Measurements from ENCODE around the gene PCMTD2. TPM values are rescaled to one million over a fixed set of nuclear protein-coding genes. Genes with fewer than 3 reads are reported as not detected.
"Not testable (repeated sequence)": the region's sequence is repeated elsewhere in the genome, so short reads cannot be mapped to it uniquely, and the experiment has no call there.

PCMTD2 gene
- polyA plus RNA-seq, 1 donor from 2014 or later, result 35.7 TPM

DNA sequence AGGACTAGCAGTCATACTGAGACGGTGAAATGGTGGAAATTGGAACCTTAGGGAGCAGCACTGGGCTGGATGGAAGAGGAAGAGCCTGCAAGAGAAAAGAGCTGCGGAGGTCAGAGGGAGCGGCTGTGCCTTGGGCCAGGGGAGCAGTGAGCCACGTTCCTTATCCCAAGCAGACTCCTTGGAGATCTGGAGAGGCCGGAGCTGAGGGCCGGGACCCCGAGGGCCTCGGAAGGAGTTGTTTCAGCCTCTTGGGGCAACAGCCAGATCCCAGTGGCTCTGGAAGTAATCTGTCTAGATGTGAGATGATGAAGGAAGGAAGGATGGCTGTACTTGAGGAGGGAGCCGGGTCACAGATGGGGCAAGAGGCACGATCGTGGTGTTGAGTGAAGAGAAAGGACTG, 16.1 kb downstream of the PCMTD2 start:
- Mint-ChIP-seq H3K4me1 (peaks cover 0 to 5% (median 4%) of the 10 kb centered on the region in 3 donors), H3K9me3 (peaks cover 0 to 3% (median 0%) of the 10 kb centered on the region in 3 donors), H3K4me3 (no peak overlapping the region), H3K27ac (no peak overlapping the region), H3K36me3 (peaks cover 14% of the 10 kb centered on the region), H3K27me3 (no peaks in the 10 kb centered on the region)

GRCh38 chr20:64273109-64273508, 17.6 kb downstream of the PCMTD2 start:
- Mint-ChIP-seq H3K4me3 (peak overlapping the region in 1 of 4 donors; percentile 51), H3K36me3 (peaks cover 18% of the 10 kb centered on the region), H3K9me3 (peaks cover 0 to 3% (median 0%) of the 10 kb centered on the region in 3 donors), H3K4me1 (peaks cover 0 to 5% (median 4%) of the 10 kb centered on the region in 3 donors), H3K27me3 (no peaks in the 10 kb centered on the region), H3K27ac (no peak overlapping the region)

DNA sequence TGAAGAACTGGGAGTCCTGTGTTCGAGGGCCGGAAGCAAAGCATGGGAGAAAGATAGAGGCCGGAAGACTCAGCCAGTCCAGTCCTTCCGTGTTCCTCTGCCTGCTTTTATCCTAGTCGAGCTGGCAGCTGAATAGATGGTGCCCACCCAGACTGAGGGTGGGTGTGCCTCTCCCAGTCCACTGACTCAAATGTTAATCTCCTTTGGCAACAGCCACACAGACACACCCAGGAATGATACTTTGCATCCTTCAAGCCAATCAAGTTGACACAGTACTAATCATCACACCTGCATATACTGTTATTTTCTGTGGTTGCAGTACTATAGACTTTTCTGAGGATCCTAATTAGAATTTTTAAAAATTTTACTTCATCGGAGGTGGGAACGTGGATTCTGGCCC, 21.3 kb downstream of the PCMTD2 start:
- Mint-ChIP-seq H3K4me3 (no peak overlapping the region), H3K9me3 (no peaks in the 10 kb centered on the region), H3K27me3 (no peaks in the 10 kb centered on the region), H3K4me1 (peaks cover 0 to 2% (median 0%) of the 10 kb centered on the region in 3 donors), H3K36me3 (peaks cover 8% of the 10 kb centered on the region), H3K27ac (no peak overlapping the region)

DNA sequence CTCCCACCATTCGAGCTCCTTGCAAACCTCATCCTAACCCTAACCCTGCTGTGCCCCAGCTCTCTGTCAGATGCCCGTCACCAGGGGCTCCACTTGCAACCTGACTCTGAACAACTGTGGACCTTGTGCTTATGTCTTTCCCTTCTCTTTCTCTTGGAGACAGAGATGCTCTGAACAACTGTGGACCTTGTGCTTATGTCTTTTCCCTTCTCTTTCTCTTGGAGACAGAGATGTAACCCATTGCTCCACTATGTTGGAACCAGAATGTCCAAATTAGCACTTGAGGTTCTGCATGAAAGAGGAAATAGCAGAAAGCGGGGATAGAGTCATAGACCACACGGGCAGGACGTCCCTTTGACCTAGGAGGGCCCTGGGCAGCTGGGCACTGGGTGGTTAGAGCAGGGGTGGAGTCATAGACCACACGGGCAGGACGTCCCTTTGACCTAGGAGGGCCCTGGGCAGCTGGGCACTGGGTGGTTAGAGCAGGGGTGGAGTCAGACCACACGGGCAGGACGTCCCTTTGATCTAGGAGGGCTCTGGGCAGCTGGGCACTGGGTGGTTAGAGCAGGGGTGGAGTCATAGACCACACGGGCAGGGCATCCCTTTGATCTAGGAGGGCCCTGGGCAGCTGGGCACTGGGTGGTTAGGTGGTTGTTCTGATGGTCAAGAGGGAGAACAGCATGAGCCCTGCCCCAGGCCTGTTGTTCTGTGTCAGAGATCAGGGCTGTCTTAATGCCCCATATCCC, 22.2 kb downstream of the PCMTD2 start:
- H3K36me3 Mint-ChIP-seq, result peaks cover 8% of the 10 kb centered on the region
- no peaks in the 10 kb centered on the region for H3K9me3 Mint-ChIP-seq
- peaks cover 0 to 2% (median 0%) of the 10 kb centered on the region in 3 donors for H3K4me1 Mint-ChIP-seq
- no peaks in the 10 kb centered on the region for H3K27me3 Mint-ChIP-seq
- H3K27ac Mint-ChIP-seq, result no peak overlapping the region
- H3K4me3 Mint-ChIP-seq, result no peak overlapping the region

- Mint-ChIP-seq H3K4me3 (no peak overlapping the region), H3K9me3 (no peaks in the 10 kb centered on the region), H3K36me3 (peaks cover 8% of the 10 kb centered on the region), H3K27me3 (no peaks in the 10 kb centered on the region), H3K4me1 (peaks cover 0 to 2% (median 0%) of the 10 kb centered on the region in 3 donors), H3K27ac (no peak overlapping the region)
Observed at GRCh38 chr20:64278317-64278681, 22.8 kb downstream of the PCMTD2 start.

DNA sequence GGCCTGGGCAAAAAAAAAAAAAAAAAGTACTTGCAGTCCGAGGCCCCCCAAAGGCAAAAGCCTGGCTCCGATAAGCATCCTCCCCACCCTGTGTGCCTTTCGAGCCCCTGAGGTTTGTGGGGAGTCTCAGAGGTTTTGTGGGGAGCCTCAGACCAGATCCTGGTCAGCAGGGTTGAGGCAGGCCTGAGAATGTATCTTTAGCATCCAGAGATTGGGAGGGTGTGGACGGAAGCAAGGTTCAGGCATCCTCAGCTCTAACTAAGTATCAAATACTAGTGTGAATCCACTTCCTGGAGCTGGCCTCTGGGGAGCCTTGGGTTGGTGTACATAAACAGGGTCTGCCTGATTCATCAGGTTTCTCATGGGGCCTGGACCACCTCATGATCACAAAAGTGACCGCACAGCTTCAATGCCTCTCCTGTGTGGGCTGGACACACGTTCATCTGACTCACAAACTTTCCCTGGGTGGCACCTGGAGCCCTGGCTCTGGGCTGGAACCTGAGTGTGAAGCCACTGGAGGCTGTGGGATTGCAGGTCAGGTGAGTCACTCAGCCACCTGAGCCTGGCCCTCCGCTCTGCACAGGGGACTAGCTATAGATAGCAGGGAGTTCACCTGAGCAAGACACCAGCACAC, 24.4 kb downstream of the PCMTD2 start:
- Mint-ChIP-seq H3K27me3 (no peaks in the 10 kb centered on the region), H3K4me1 (peaks cover 0 to 2% (median 0%) of the 10 kb centered on the region in 3 donors), H3K9me3 (no peaks in the 10 kb centered on the region), H3K4me3 (peak overlapping the region in 1 of 4 donors; percentile 17), H3K36me3 (peaks cover 6% of the 10 kb centered on the region), H3K27ac (no peak overlapping the region)

- Mint-ChIP-seq H3K27ac (peak overlapping the region in 1 of 3 donors; percentile 86), H3K27me3 (no peaks in the 10 kb centered on the region), H3K9me3 (no peaks in the 10 kb centered on the region), H3K4me1 (peaks cover 0 to 2% (median 0%) of the 10 kb centered on the region in 3 donors), H3K36me3 (peaks cover 6% of the 10 kb centered on the region), H3K4me3 (no peak overlapping the region)
Observed at GRCh38 chr20:64280460-64280843, 24.9 kb downstream of the PCMTD2 start.

DNA sequence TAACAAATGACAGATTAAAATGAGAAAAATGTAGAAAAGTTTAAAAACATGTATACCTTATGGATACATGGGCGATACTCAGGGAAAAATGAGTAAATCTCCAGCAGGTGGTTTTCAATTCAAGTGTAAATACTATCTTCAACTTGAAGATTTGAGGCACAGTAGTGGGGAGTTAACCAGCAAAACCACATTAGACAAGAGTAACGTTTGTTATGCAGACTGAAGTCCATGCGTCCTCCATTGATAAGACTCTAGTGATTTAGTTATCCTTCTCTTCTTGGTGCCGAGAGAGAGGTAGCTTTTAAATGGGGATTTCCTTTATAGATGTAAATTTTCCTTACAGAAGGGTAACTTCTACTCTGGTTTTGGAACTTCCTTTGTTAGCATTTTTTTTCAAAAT, 28.1 kb downstream of the PCMTD2 start:
- H3K4me3 Mint-ChIP-seq, result no peak overlapping the region
- H3K27ac Mint-ChIP-seq, result no peak overlapping the region
- H3K9me3 Mint-ChIP-seq, result no peaks in the 10 kb centered on the region
- peaks cover 0 to 2% (median 0%) of the 10 kb centered on the region in 3 donors for H3K4me1 Mint-ChIP-seq
- no peaks in the 10 kb centered on the region for H3K36me3 Mint-ChIP-seq
- no peaks in the 10 kb centered on the region for H3K27me3 Mint-ChIP-seq

DNA sequence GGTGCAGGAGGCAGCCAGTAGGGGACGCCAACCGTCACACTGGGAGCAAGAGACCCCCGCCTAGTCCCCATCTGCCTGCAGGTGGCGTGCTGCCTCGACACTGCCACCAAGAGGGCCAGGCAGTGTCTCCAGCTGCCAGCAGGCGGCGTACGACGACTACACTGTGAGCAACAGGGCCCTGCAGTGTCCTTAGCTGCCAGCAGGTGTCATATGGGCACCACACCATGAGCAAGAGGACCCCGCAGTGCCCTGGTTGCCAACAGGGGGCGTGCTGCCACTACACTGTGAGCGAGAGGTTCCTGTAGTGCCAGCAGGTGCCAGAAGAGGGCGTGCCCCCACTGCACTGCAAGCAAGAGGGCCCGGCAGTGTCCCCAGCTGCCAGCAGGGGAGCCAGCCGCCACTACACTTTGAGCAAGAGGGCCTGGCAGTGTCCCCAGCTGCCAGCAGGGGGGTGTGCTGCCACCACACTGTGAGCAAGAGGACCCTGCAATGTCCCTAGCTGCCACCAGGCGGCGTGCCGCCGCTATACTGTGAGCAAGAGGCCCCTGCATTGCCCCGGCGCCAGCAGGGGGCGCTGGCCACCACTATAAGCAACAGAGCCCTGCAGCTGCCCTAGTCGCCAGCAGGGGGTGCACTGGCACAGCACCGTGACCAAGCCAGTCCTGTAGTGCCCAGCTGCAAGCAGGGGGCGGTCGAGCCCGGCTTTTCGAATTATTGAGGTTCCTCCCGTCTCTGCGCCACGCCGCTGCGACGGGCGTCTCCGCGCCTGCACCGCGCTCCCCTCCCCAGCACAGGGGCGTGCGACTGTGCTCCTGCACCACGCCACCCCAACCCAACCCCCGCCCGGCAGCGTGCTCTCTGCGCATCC, 30.3 kb downstream of the PCMTD2 start:
- not testable (repeated sequence) for H3K27me3 Mint-ChIP-seq, H3K9me3 Mint-ChIP-seq, H3K4me1 Mint-ChIP-seq, H3K36me3 Mint-ChIP-seq
- Mint-ChIP-seq H3K27ac (peak overlapping the region in 1 of 3 donors; percentile 84), H3K4me3 (peak overlapping the region in 1 of 4 donors; percentile 23)

GRCh38 chr20:64286447-64287263, 31.1 kb downstream of the PCMTD2 start:
- H3K27ac Mint-ChIP-seq, result not testable (repeated sequence)

DNA sequence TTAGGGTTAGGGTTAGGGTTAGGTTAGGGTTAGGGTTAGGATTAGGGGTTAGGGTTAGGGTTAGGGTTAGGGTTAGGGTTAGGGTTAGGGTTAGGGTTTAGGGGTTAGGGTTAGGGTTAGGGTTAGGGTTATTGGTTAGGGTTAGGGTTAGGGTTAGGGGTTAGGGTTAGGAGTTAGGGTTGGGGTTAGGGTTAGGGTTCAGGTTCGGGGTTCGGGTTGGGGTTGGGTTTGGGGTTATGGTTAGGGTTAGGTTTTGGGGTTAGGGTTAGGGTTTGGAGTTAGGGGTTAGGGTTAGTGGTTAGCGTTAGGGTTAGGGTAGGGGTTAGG, 31.7 kb downstream of the PCMTD2 start:
- H3K9me3 Mint-ChIP-seq, H3K36me3 Mint-ChIP-seq, H3K27ac Mint-ChIP-seq, H3K4me3 Mint-ChIP-seq, H3K27me3 Mint-ChIP-seq, H3K4me1 Mint-ChIP-seq: not testable (repeated sequence)

More at GRCh38 chr20:64286447-64287263, 31.1 kb downstream of the PCMTD2 start:
- H3K9me3 Mint-ChIP-seq, H3K27me3 Mint-ChIP-seq, H3K4me1 Mint-ChIP-seq, H3K4me3 Mint-ChIP-seq, H3K36me3 Mint-ChIP-seq: not testable (repeated sequence)

GRCh38 chr20:64292167-64292566, 36.6 kb downstream of the PCMTD2 start:
- not testable (repeated sequence) for H3K4me1 Mint-ChIP-seq, H3K4me3 Mint-ChIP-seq, H3K27me3 Mint-ChIP-seq, H3K36me3 Mint-ChIP-seq, H3K27ac Mint-ChIP-seq, H3K9me3 Mint-ChIP-seq

- H3K27ac Mint-ChIP-seq, H3K36me3 Mint-ChIP-seq, H3K27me3 Mint-ChIP-seq, H3K9me3 Mint-ChIP-seq, H3K4me3 Mint-ChIP-seq, H3K4me1 Mint-ChIP-seq: not testable (repeated sequence)
Observed at GRCh38 chr20:64303086-64303485, 47.5 kb downstream of the PCMTD2 start.

DNA sequence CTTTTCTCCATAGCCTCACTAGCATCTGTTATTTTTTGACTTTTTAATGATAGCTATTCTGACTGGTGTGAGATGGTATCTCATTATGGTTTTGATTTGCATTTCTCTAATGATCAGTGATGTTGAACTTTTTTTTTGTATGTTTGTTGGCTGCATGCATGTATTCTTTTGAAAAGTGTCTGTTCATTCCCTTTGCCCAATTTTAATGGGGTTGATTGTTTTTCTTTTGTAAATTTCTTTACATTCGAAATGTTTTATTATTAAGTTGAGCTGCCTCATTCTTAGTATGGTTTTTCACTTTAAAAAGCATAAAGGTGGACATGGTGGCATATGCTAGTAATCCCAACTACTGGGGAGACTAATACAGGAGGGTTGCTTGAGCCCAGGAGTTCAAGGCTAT, 58.2 kb downstream of the PCMTD2 start:
- H3K27me3 Mint-ChIP-seq, result not testable (repeated sequence)

DNA sequence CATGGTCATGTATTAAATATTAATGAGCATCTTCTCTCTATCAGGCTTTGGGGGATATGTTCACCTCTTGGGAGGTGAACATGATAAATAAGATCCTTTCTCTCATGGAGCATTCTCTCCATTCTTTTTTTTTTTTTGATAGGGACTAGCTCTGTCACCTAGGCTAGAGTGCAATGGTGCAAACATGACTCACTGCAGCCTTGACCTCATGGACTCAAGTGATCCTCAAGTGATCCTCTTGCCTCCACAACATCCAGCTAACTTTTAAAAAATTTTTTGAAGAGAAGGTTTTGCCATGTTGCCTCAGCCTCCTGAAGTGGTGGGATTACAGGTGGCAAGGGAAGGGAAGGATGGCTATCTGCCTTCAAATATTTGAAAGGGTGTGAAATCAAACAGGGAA, 59.8 kb downstream of the PCMTD2 start:
- H3K27me3 Mint-ChIP-seq, H3K27ac Mint-ChIP-seq, H3K36me3 Mint-ChIP-seq, H3K4me1 Mint-ChIP-seq, H3K9me3 Mint-ChIP-seq, H3K4me3 Mint-ChIP-seq: not testable (repeated sequence)

More for the DNA sequence above, 58.2 kb downstream of the PCMTD2 start:
- H3K4me3 Mint-ChIP-seq, H3K27ac Mint-ChIP-seq, H3K36me3 Mint-ChIP-seq, H3K9me3 Mint-ChIP-seq, H3K4me1 Mint-ChIP-seq: not testable (repeated sequence)
